Adrenal gland (tissue), 5 donors: ENCODE results near the gene COQ2.

Experiments used
- POLR2A ChIP-seq, 2 donors: fragments of 450-650 bp; IDR thresholded peaks; one replicate each; pipeline ENCODE4 v1.6.1; 2017; ENCODE audit warnings: antibody characterized with exemption in 2 of 2, mild to moderate bottlenecking in 2 of 2, moderate library complexity in 1 of 2
- TF ChIP-seq, protein P1 (sequence below), 6 experiments: fragments of 450-650 bp in 4 of 6; fragments of 200-600 bp in 2 of 6; sonication (generic) in 1 of 6; IDR thresholded peaks; 1 replicate in 5 of 6; 2 replicates in 1 of 6; pipeline versions ENCODE4 v1.5.1 to v1.8.0; 2016 to 2021; ENCODE audit warnings: antibody characterized with exemption in 6 of 6, mild to moderate bottlenecking in 2 of 6, moderate library complexity in 1 of 6
- donor health status: DM: no; HTN: no; CAD: no.

DNA sequence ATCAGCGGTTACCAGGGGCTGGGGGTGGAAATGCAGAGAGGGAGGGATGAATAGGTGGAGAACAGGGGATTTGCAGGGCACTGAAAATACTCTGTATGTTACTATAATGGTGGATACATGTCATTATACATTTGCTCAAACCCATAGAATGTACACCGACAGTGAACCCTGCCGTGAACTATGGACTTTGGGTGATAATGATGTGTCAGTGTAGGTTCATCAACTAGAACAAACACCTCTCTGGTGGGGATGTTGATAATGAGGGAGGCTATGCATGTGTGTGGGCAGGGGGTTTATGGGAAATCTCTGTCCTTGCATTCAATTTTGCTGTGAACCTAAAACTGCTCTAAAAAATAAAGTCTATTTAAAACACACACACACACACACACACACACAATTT is 38.5 kb upstream of the COQ2 start:
- TF ChIP-seq, protein P1, sequence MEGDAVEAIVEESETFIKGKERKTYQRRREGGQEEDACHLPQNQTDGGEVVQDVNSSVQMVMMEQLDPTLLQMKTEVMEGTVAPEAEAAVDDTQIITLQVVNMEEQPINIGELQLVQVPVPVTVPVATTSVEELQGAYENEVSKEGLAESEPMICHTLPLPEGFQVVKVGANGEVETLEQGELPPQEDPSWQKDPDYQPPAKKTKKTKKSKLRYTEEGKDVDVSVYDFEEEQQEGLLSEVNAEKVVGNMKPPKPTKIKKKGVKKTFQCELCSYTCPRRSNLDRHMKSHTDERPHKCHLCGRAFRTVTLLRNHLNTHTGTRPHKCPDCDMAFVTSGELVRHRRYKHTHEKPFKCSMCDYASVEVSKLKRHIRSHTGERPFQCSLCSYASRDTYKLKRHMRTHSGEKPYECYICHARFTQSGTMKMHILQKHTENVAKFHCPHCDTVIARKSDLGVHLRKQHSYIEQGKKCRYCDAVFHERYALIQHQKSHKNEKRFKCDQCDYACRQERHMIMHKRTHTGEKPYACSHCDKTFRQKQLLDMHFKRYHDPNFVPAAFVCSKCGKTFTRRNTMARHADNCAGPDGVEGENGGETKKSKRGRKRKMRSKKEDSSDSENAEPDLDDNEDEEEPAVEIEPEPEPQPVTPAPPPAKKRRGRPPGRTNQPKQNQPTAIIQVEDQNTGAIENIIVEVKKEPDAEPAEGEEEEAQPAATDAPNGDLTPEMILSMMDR (IDR thresholded peaks at IDR 0.05) = no peak
- TF ChIP-seq POLR2A (IDR thresholded peaks at IDR 0.05) = no peak
